GM23338 (cell line): ENCODE measurements around the gene TAP1. TPM values are rescaled to one million over a fixed set of nuclear protein-coding genes. Genes with fewer than 3 reads are reported as not detected.

Experiments
- ATAC-seq: fragments of 200-7000 bp; cut with Tn5 transposase; 3 replicates; pipeline ENCODE4 v1.9.1; 2020
- DNase-seq: peaks from one replicate; pipeline ENCODE4 v3.0.0-alpha.2; 2015; ENCODE audit warnings: low spot score
- H2AFZ ChIP-seq: fragments of 200-600 bp; sonication (generic); 2 replicates; pipeline ENCODE4 v1.8.0; 2016; ENCODE audit warnings: antibody characterized with exemption, mild to moderate bottlenecking, moderate library complexity
- H3F3A ChIP-seq: fragments of 200-600 bp; sonication (generic); replicated peaks from 2 replicates; pipeline ENCODE4 v1.8.0; 2017; ENCODE audit warnings: antibody characterized with exemption, mixed run types, low read depth
- H3K27ac ChIP-seq: fragments of 200-600 bp; sonication (generic); 2 replicates; pipeline ENCODE4 v1.6.1; 2016; ENCODE audit warnings: low read depth
- H3K27me3 ChIP-seq: fragments of 200-600 bp; sonication (generic); 2 replicates; pipeline ENCODE4 v1.8.0; 2016; ENCODE audit warnings: mild to moderate bottlenecking, mixed run types, moderate library complexity; ENCODE audit not compliant: insufficient read depth
- H3K36me3 ChIP-seq: fragments of 200-600 bp; sonication (generic); 2 replicates; pipeline ENCODE4 v1.8.0; 2016; ENCODE audit warnings: mild to moderate bottlenecking; ENCODE audit not compliant: insufficient read depth
- H3K4me1 ChIP-seq: fragments of 200-600 bp; sonication (generic); 2 replicates; pipeline ENCODE4 v1.8.0; 2016; ENCODE audit warnings: mild to moderate bottlenecking, moderate library complexity; ENCODE audit not compliant: insufficient read depth
- H3K4me2 ChIP-seq: fragments of 200-600 bp; sonication (generic); 2 replicates; pipeline ENCODE4 v1.7.1; 2017; ENCODE audit warnings: mixed run types
- H3K4me3 ChIP-seq: fragments of 200-600 bp; sonication (generic); 2 replicates; pipeline ENCODE4 v1.6.1; 2016; ENCODE audit warnings: mixed run types
- H3K79me2 ChIP-seq: fragments of 200-600 bp; sonication (generic); replicated peaks from 2 replicates; pipeline ENCODE4 v1.8.0; 2017; ENCODE audit warnings: mild to moderate bottlenecking; ENCODE audit not compliant: insufficient read depth
- H3K9me2 ChIP-seq: fragments of 200-600 bp; sonication (generic); 2 replicates; pipeline ENCODE4 v1.8.0; 2017; ENCODE audit not compliant: insufficient read depth
- H4K20me1 ChIP-seq: fragments of 200-600 bp; sonication (generic); replicated peaks from 2 replicates; pipeline ENCODE4 v1.8.0; 2017; ENCODE audit warnings: mild to moderate bottlenecking; ENCODE audit not compliant: insufficient read depth
- H3K27ac Mint-ChIP-seq: 2 replicates; pipeline ENCODE4 v1.8.0; 2020; ENCODE audit warnings: inconsistent platforms, mild to moderate bottlenecking, moderate library complexity, mixed read lengths
- H3K27me3 Mint-ChIP-seq: 3 replicates; pipeline ENCODE4 v1.8.0; 2022; ENCODE audit warnings: low read depth, mild to moderate bottlenecking, moderate library complexity, mixed read lengths, inconsistent platforms; ENCODE audit not compliant: insufficient read depth, poor library complexity
- H3K36me3 Mint-ChIP-seq: 3 replicates; pipeline ENCODE4 v1.8.0; 2021; ENCODE audit warnings: low read depth, mild to moderate bottlenecking, inconsistent platforms, moderate library complexity, mixed read lengths
- H3K4me1 Mint-ChIP-seq: 3 replicates; pipeline ENCODE4 v1.8.0; 2020; ENCODE audit warnings: mild to moderate bottlenecking, inconsistent platforms, mixed read lengths
- H3K4me3 Mint-ChIP-seq: 3 replicates; pipeline ENCODE4 v1.8.0; 2021; ENCODE audit warnings: moderate library complexity, mild to moderate bottlenecking, inconsistent platforms, mixed read lengths
- H3K9me3 Mint-ChIP-seq: 3 replicates; pipeline ENCODE4 v1.8.0; 2020; ENCODE audit warnings: moderate library complexity, mild to moderate bottlenecking, inconsistent platforms, mixed read lengths
- CREB1 ChIP-seq: fragments of 250-450 bp; sonication (Bioruptor Pico); IDR thresholded peaks from 2 replicates; pipeline ENCODE4 v1.5.0; 2020; ENCODE audit warnings: low read depth, mild to moderate bottlenecking, moderate library complexity
- EZH2 ChIP-seq: fragments of 200-600 bp; sonication (generic); IDR thresholded peaks from one replicate; pipeline ENCODE4 v1.8.0; 2017; ENCODE audit warnings: antibody characterized with exemption, mild to moderate bottlenecking, low read depth; ENCODE audit not compliant: unreplicated experiment
- JUNB ChIP-seq: IDR thresholded peaks from one replicate; pipeline ENCODE4 v1.6.1; 2016; ENCODE audit warnings: antibody characterized with exemption; ENCODE audit not compliant: unreplicated experiment
- NANOG ChIP-seq: IDR thresholded peaks from 2 replicates; pipeline ENCODE4 v1.6.1; 2016; ENCODE audit warnings: antibody characterized with exemption, borderline replicate concordance
- POLR2AphosphoS5 ChIP-seq: IDR thresholded peaks from 2 replicates; pipeline ENCODE4 v1.6.1; 2016; ENCODE audit warnings: antibody characterized with exemption, low read depth
- STAT1 ChIP-seq: IDR thresholded peaks from one replicate; pipeline ENCODE4 v1.6.1; 2016; ENCODE audit warnings: antibody characterized with exemption; ENCODE audit not compliant: unreplicated experiment
- ZNF114 ChIP-seq: fragments of 250-450 bp; sonication (Bioruptor Pico); IDR thresholded peaks from 2 replicates; pipeline ENCODE4 v1.5.0; 2020; ENCODE audit warnings: mild to moderate bottlenecking, moderate library complexity
- ZNF331 ChIP-seq: fragments of 250-450 bp; sonication (Bioruptor Pico); IDR thresholded peaks from 2 replicates; pipeline ENCODE4 v1.5.0; 2020; ENCODE audit warnings: low read depth, mild to moderate bottlenecking, moderate library complexity
- polyA plus RNA-seq: library from polyadenylated mRNA; unstranded; fragments of >200 nt; fragmentation: Nextera tagmentation; extraction: Ambion mirVana; gene quantifications from 2 replicates; pipeline ENCODE4 v1.2.1, GENCODE V29; 2016
- total RNA-seq: library from RNA; depleted of rRNA; stranded (reverse); fragments of >200 nt; shearing (Covaris generic); gene quantifications from 2 replicates; pipeline ENCODE4 v1.2.3, GENCODE V29; 2014
- TF ChIP-seq, protein P1 (sequence below): fragments of 250-450 bp; sonication (Bioruptor Pico); IDR thresholded peaks from 2 replicates; pipeline ENCODE4 v1.5.0; 2020; ENCODE audit warnings: mild to moderate bottlenecking, moderate library complexity
- TF ChIP-seq, protein P2 (sequence below), 2 experiments: fragments of 200-600 bp in 1 of 2; sonication (generic) in 1 of 2; conservative IDR thresholded peaks; 2 replicates each; pipeline versions ENCODE4 v1.5.1 to v1.6.1; 2016 to 2017; ENCODE audit warnings: antibody characterized with exemption in 2 of 2, low read depth in 2 of 2, mild to moderate bottlenecking in 2 of 2, moderate library complexity in 1 of 2

TAP1 gene
- total and polyA plus RNA-seq, 2 experiments from 2014 or later, result 13.8 to 22.0 TPM

DNA sequence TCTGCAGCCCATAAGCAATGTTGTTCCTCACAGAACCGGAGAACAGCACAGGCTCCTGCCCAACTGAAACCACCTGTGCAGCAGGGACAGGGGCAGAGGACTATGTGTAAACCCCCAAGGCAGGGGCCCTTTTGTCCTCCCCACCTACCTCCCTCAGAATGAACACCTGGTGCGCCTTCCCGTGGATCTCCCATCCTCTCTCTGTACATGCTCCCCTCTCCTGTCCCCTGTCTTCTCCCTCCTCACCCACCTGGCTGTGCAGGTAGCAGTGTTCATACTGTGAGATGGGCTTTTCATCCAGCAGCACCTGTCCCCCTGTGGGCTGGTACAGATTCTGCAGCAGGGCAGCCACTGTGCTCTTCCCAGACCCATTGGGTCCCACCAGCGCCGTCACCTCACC lies 23.5 kb downstream of the TAP1 start:
- Histone ChIP-seq H4K20me1 (0 out of 2 replicates have a peak, but pooled peaks cover 6% of the 10 kb centered on the region), H3K36me3 (0 out of 2 replicates have a peak, but pooled peaks cover 3% of the 10 kb centered on the region), H3K4me3 (no peak overlapping the region), H3K79me2 (no peaks in the 10 kb centered on the region), H3F3A (no peaks in the 10 kb centered on the region), H3K9me2 (no peaks in the 10 kb centered on the region), H3K4me1 (no peaks in the 10 kb centered on the region), H3K27ac (no peak overlapping the region), H3K27me3 (no peaks in the 10 kb centered on the region), H2AFZ (no peak overlapping the region), H3K4me2 (no peak overlapping the region)
- Mint-ChIP-seq H3K9me3 (no peaks in the 10 kb centered on the region), H3K4me3 (no peak overlapping the region), H3K36me3 (peaks cover 9% of the 10 kb centered on the region; the same call in 2 of the 3 replicates), H3K27ac (no peak overlapping the region), H3K27me3 (no peaks in the 10 kb centered on the region), H3K4me1 (peaks cover 11% of the 10 kb centered on the region; the same call in 2 of the 3 replicates)
- no peak for TF ChIP-seq NANOG
- no peak for TF ChIP-seq JUNB
- no peak for TF ChIP-seq EZH2
- no peak for TF ChIP-seq STAT1
- TF ChIP-seq, protein P1, sequence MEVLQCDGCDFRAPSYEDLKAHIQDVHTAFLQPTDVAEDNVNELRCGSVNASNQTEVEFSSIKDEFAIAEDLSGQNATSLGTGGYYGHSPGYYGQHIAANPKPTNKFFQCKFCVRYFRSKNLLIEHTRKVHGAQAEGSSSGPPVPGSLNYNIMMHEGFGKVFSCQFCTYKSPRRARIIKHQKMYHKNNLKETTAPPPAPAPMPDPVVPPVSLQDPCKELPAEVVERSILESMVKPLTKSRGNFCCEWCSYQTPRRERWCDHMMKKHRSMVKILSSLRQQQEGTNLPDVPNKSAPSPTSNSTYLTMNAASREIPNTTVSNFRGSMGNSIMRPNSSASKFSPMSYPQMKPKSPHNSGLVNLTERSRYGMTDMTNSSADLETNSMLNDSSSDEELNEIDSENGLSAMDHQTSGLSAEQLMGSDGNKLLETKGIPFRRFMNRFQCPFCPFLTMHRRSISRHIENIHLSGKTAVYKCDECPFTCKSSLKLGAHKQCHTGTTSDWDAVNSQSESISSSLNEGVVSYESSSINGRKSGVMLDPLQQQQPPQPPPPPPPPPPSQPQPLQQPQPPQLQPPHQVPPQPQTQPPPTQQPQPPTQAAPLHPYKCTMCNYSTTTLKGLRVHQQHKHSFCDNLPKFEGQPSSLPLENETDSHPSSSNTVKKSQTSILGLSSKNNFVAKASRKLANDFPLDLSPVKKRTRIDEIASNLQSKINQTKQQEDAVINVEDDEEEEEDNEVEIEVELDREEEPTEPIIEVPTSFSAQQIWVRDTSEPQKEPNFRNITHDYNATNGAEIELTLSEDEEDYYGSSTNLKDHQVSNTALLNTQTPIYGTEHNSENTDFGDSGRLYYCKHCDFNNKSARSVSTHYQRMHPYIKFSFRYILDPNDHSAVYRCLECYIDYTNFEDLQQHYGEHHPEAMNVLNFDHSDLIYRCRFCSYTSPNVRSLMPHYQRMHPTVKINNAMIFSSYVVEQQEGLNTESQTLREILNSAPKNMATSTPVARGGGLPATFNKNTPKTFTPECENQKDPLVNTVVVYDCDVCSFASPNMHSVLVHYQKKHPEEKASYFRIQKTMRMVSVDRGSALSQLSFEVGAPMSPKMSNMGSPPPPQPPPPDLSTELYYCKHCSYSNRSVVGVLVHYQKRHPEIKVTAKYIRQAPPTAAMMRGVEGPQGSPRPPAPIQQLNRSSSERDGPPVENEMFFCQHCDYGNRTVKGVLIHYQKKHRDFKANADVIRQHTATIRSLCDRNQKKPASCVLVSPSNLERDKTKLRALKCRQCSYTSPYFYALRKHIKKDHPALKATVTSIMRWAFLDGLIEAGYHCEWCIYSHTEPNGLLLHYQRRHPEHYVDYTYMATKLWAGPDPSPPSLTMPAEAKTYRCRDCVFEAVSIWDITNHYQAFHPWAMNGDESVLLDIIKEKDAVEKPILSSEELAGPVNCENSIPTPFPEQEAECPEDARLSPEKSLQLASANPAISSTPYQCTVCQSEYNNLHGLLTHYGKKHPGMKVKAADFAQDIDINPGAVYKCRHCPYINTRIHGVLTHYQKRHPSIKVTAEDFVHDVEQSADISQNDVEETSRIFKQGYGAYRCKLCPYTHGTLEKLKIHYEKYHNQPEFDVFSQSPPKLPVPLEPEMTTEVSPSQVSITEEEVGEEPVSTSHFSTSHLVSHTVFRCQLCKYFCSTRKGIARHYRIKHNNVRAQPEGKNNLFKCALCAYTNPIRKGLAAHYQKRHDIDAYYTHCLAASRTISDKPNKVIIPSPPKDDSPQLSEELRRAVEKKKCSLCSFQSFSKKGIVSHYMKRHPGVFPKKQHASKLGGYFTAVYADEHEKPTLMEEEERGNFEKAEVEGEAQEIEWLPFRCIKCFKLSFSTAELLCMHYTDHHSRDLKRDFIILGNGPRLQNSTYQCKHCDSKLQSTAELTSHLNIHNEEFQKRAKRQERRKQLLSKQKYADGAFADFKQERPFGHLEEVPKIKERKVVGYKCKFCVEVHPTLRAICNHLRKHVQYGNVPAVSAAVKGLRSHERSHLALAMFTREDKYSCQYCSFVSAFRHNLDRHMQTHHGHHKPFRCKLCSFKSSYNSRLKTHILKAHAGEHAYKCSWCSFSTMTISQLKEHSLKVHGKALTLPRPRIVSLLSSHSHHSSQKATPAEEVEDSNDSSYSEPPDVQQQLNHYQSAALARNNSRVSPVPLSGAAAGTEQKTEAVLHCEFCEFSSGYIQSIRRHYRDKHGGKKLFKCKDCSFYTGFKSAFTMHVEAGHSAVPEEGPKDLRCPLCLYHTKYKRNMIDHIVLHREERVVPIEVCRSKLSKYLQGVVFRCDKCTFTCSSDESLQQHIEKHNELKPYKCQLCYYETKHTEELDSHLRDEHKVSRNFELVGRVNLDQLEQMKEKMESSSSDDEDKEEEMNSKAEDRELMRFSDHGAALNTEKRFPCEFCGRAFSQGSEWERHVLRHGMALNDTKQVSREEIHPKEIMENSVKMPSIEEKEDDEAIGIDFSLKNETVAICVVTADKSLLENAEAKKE (CRISPR knock-in tag), result no peak
- TF ChIP-seq, protein P2, sequence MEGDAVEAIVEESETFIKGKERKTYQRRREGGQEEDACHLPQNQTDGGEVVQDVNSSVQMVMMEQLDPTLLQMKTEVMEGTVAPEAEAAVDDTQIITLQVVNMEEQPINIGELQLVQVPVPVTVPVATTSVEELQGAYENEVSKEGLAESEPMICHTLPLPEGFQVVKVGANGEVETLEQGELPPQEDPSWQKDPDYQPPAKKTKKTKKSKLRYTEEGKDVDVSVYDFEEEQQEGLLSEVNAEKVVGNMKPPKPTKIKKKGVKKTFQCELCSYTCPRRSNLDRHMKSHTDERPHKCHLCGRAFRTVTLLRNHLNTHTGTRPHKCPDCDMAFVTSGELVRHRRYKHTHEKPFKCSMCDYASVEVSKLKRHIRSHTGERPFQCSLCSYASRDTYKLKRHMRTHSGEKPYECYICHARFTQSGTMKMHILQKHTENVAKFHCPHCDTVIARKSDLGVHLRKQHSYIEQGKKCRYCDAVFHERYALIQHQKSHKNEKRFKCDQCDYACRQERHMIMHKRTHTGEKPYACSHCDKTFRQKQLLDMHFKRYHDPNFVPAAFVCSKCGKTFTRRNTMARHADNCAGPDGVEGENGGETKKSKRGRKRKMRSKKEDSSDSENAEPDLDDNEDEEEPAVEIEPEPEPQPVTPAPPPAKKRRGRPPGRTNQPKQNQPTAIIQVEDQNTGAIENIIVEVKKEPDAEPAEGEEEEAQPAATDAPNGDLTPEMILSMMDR (conservative IDR thresholded peaks at IDR 0.05; ENCODE audit: low read depth in 2 of 2), result no peak
- TF ChIP-seq POLR2AphosphoS5, result no peak
- no peak for TF ChIP-seq ZNF331 (CRISPR knock-in tag)
- TF ChIP-seq ZNF114 (CRISPR knock-in tag), result no peak
- TF ChIP-seq CREB1 (CRISPR knock-in tag), result no peak
- ATAC-seq (no peak), DNase-seq (no peak)
